22Rv1 (cell line): ENCODE measurements around the gene SP140.

Experiments
- H3K27ac ChIP-seq: fragments of 450-650 bp; 2 replicates; pipeline ENCODE4 v1.5.1; 2017
- ZFX ChIP-seq: fragments of 450-650 bp; IDR thresholded peaks from 2 replicates; pipeline ENCODE4 v1.6.1; 2017; ENCODE audit warnings: antibody characterized with exemption, borderline replicate concordance
- TF ChIP-seq, protein P1 (sequence below): fragments of 450-650 bp; IDR thresholded peaks from 2 replicates; pipeline ENCODE4 v1.5.1; 2017; ENCODE audit warnings: mild to moderate bottlenecking

The SP140 gene

DNA sequence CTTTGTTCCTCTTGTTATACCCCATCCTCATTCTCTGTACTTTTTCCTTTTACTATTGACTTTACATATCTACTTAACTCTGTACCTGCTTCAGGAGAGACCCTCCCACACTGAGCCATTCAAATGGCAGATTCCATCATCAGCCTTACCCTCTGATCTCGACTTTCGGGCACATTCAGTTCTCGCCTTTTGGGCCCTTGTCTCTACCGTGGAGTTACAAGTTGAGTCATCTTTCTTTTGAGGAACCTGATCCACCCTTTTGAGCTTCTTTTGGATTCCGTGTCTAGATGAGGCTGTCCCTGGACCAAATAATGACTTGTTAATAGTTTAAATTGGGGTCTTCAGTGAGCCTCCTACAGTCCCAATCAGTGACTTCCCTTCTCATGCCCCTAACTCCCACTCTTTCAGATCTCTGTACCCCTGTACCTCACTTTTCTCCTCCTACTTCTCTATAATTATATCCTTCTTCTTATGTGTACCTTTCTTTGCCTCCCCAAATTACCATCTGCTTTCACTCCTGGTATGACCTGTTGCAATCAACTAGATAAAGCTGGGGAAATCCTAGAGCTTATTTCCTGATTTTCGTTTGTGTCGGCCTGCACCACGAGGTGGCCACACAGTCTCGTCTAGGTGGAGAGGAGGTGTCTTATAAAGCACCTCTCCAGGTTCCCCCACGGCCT is 23.0 kb upstream of the SP140 start:
- no peak overlapping the region for H3K27ac ChIP-seq
- TF ChIP-seq ZFX: no peak
- TF ChIP-seq, protein P1, sequence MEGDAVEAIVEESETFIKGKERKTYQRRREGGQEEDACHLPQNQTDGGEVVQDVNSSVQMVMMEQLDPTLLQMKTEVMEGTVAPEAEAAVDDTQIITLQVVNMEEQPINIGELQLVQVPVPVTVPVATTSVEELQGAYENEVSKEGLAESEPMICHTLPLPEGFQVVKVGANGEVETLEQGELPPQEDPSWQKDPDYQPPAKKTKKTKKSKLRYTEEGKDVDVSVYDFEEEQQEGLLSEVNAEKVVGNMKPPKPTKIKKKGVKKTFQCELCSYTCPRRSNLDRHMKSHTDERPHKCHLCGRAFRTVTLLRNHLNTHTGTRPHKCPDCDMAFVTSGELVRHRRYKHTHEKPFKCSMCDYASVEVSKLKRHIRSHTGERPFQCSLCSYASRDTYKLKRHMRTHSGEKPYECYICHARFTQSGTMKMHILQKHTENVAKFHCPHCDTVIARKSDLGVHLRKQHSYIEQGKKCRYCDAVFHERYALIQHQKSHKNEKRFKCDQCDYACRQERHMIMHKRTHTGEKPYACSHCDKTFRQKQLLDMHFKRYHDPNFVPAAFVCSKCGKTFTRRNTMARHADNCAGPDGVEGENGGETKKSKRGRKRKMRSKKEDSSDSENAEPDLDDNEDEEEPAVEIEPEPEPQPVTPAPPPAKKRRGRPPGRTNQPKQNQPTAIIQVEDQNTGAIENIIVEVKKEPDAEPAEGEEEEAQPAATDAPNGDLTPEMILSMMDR: no peak

DNA sequence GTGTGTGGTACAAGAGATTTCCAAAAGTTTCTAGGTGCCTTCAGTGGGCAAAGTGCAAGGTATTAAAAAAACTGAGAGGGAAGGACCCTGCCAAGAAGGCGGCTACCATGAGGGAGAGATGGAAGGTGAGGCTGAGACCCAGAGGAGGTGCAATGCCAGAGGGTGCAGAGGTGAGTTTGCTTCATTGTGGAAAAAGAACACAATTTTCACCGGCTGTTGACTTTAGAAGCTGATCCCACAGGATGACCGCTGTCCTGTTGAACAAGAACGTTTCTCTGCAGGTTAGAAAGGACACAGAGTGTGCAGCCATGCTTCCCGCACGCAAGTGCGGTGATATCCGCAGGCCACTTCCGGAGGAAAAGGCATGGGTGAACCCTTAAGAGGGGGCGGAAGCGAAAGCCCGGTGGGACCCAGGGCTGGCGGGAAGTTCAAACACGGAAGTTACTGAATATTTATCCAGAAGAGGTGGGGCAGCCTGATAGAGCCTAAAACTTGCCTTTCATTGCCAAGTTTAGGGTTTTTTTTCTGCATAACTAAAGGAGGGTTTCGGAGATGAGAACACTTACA is 22.3 kb upstream of the SP140 start:
- TF ChIP-seq, protein P1: no peak
- TF ChIP-seq ZFX: no peak
- no peak overlapping the region for H3K27ac ChIP-seq

DNA sequence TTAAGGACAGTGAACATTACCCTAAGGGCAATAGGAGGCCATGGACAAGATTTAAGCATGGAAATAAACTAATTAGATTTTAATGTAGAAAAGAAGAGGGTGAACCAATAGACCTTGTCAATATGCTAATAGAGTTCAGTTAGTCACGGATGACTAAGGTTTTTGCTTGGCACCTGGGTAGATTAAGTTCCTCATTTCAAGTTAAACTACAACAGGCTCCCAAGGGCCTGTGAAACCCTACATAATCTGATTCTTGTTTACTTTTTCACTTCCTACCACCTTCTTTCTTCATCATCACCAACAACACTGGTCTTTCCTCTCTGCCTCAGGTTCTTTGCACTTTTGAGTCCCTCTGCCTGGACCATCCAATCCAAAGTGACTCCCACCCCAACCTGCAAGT is 20.5 kb upstream of the SP140 start:
- H3K27ac ChIP-seq: no peak overlapping the region
- TF ChIP-seq, protein P1: no peak

DNA sequence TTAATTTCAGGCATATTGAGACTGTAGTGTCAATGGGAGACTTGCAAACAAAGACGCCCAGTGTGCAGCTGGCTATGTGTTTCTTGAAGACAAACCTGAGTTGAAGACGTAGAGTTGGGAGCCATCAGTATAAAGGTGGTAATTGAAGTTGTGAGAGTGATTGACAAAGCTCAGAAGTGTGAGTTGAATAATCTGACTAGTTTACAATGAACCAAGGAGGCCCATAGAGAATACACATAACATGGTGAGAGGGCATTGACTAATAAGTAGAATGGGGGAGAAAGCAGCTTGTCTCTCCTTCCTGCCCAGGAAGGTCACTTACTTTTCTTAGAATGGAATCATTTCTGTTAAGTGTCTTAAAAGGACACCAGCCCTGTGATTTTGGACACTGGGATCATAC is 19.8 kb upstream of the SP140 start:
- TF ChIP-seq, protein P1: no peak
- no peak for TF ChIP-seq ZFX
- no peak overlapping the region for H3K27ac ChIP-seq

DNA sequence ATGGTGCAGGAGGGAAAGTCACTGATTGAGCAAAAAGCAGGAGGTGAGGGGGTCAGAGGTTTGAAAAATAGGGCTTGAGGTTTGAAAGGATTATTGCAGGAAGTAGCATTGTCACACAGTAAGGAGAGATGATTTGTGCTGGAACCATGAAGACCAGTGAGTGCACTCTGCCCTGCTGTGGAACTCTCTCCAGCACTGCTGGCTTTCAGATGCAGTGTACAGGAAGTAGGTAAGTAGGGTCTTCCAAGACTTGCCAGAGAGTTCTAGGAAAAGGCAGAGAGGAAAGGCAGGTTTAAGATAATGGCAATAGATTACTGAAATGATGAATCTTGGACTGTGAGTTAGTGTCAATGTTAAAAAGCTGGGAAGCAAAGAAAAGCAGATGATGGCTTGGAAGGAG is 17.0 kb upstream of the SP140 start:
- no peak for TF ChIP-seq ZFX
- no peak overlapping the region for H3K27ac ChIP-seq

DNA sequence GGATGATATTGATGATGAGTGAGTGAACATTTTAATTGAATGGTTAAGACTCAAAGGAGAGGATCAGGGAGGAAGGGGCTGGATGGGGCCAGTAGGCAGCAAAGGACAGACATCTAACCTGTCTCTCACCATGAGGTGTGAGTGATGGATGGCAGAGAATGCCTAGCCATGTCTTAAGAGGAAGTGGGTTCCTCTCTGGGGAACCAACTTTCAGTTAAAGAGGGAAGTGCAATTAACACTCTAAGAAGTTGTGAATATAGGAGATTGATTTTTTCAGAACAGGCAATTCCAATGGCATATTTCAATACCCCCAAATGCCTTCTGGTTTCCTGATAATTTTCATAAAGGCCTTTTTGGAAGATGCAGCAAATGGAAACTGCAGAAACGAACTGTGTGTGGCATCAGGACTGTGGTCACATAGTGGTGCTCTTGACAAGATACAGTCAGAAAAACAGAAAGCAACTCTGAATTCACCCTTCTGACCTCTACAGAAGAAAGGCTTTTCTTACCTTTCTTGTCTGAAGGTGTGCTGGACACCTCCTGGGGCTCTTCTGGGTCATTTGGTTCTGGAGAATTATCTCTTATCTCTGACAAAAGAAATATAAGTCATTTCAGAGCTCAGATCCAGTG is 16.0 kb upstream of the SP140 start:
- TF ChIP-seq ZFX: no peak
- no peak overlapping the region for H3K27ac ChIP-seq

DNA sequence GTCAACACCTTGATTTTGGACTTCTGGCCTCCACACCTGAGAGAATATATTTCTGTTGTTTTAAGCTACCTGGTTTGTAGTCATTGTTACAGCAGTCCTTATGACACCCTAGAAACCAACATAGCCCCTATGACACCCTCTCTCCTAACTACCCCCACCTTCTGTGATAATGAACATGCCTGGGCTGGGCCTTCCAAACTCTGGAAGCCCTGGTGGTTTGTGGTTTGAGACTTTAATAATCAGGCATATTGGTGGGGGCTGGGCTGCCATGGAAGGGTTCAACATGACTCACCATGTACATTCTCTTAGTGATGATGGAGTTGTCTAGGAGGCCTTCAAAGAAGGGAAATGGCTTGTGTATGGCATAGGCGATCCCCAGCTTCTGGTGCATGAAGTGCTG is 9.0 kb upstream of the SP140 start:
- no peak for TF ChIP-seq ZFX
- TF ChIP-seq, protein P1: no peak
- no peak overlapping the region for H3K27ac ChIP-seq

DNA sequence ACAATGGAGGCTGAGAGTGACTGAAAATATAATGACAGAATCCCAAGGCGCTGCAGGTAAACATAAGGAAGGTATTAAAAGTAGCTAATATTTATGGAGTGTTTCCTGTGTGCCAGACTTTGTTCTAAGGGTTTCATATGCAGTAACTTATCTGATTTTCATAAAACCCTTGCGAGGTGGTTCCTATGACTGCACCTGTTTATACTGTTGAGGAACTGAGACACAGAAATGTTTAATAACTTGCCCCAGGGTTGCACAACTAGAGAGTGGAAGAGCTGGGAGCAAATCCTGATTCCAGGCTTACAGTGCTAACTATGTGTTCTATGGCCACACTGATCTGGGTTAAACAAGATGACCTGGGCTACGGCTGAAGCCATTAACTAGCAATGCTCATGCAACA is 8.1 kb upstream of the SP140 start:
- H3K27ac ChIP-seq: no peak overlapping the region
- TF ChIP-seq, protein P1: no peak
- TF ChIP-seq ZFX: no peak
